H4 (cell line): Measurements from ENCODE around the gene BIN1. TPM values are rescaled to one million over a fixed set of nuclear protein-coding genes. Genes with fewer than 3 reads are reported as not detected.

Source experiments
- DNase-seq: peaks from one replicate; pipeline ENCODE4 v3.0.0-alpha.2; 2015; ENCODE audit warnings: low spot score
- total RNA-seq: library from RNA; depleted of rRNA; stranded (reverse); fragments of >200 nt; shearing (Covaris generic); gene quantifications from 2 replicates; pipeline ENCODE4 v1.2.3, GENCODE V29; 2014

The BIN1 gene
- total RNA-seq, 1 experiment from 2014 or later = 60.0 TPM

DNA sequence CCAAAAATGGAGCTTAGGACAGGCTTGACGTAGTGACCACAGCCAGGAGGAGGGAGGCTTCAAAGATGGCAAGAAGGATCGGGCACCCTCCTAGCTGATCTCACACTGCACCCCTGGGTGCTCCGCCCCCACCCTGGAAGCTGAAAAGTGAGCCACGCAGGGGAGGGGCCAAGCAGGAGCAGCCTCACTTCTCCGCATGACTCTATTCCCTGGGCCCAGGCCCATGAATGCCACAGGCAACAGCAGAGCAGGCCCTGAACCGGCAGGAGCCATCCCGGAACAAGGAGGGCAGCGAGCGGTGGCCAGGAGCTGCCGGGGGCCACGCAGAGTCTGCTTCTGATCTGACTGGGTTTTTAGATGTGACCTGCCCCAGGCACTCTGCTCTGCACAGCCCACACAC is 30.0 kb downstream of the BIN1 start:
- no peak for DNase-seq

DNA sequence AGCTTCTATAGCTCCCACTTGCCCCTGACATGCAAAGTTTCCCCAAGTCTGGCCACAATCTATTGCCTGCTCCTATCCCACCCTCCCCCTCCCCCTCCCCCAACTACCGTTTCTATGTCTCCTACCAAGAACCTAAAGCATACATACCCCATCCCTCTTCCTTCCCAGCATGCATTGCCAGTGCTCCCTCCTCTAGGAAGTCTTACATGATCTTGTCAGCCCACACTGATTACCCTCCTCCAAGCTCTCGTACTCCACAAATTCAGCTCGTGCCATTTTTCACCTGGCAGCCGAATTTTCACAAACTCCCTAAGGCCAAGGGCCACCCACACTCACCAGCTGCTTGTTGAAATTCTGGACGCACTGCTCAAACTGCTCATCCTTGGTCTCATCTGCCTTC is 30.7 kb downstream of the BIN1 start:
- DNase-seq = no peak

DNA sequence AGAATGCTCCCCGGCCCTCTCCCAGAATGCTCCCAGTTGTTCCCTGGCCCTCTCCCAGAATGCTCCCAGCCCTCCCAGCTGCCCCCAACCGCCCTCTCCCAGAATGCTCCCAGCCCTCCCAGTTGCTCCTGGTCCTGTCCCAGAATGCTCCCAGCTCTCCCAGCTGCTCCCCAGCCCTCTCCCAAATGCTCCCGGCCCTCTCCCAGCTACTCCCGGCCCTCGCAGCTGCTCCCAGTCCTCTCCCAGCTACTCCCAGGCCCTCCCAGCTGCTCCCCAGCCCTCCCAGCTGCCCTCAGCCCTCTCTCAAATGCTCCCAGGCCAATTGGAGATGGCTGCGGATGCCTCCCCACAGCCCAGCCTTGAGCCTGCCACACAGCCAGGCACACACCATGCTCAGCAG is 31.1 kb downstream of the BIN1 start:
- DNase-seq = no peak

DNA sequence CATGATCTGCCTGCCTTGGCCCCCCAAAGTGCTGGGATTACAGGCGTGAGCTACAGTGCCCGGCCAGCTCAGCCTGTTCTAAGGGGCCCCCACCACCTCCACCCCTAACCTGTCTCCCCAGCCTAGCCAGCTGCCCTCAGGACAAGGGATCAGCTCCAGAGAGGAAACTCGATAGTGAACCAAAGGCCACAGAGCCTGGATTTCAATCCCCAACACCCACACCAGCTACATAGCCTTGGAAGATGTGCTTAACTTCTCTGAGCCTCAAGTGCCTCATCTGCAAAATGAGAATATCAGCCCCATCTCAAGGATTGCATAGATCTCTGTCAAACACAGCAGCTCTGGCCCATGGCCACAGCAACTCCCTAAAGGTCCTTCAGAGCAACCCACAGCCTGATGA is 32.0 kb downstream of the BIN1 start:
- DNase-seq = no peak

DNA sequence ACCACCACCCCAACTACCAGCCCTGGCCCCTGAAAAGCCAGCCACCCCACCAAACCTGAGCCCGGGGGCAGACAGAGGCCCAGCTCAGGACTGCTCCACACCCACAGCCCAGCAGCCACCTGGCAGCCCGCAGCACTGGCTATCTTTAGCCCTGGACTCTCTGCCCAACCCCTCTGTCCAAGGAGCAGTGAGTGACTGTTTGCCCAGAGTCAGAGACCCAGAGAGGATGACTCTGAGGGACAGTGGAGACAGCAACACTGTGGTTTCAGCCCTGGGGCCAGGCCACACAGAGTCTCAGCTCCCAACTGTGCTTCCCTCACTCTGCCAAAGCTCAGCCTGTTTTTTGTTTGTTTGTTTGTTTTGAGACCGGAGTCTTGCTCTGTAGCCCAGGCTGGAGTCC is 32.6 kb downstream of the BIN1 start:
- no peak for DNase-seq

DNA sequence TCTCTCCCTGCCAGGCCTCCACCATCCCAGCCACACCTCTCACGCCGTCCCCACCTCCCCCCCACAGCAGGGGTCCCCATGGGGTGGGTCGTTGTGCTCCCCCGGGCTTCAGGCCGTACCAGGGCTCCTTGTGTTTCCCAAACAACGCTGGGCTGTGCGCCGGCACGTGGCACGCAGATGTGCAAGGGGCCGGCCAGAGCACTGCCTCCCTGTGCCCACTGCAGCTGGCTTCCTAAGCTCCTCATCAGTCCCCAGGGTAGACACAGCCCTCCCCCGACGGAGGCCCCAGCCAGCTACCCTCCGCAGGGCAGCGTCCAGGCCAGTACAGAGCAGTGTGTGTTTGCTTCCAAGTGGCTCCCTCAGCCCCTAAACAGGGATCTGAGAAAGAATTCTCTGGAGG is 34.0 kb downstream of the BIN1 start:
- DNase-seq = no peak

DNA sequence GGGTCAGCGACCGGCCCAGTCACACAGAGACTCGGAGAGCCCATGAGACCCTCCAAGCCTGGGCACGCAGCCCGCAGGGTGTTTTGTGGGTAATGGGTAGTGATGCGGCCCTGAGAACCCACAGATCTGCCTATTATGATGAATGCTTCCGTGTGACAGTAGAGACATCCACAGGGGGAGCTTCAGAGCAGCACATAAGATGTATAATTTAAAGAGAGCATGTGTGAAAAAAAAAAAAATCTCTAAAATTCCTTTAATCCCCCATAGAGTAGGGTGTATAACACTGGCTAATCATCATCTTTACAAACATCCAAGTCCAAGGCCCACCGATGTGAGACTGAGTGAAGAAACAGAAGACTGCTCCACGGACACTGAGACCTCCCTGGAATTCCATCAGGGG is 34.6 kb downstream of the BIN1 start:
- DNase-seq = no peak

DNA sequence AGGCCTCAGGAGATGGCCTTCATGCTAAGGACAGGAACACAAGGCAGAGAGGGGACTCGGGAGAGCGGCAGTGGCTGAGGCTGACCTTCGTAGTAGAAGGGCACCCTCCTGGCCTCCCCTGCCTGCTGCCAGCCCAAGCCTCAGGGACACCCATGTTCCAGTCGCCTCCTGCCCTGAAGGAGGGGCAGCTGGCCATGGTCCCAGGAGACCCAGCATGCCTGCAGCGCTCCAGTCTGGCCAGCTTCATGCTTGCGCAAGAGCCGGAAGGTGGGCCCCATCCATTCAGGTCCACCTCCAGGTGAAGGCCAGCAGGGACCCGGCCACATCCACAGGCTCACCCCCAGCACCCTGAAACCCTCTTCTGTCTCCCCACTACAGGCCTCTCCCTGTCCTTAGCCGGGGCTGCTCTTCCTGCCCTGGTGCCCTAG is 35.0 kb downstream of the BIN1 start:
- no peak for DNase-seq

DNA sequence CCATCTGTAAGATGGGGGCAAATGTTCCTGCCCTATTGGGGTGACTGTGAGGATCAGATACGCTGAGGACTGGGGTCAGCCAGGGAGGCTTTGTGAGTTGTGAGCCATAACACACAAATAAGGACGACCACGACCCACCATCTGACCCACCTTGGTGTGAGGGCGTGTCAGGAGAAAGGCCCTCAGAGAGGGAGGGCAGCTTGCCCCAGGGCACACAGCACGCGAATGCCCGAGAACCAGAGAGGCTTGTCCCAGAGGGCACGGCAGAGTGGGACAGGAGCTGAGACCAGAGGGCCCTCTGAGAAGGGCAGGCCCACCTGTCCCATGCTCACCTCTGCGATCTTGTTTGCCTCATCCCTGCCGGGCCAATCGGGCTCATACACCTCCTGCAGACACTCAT is 36.7 kb downstream of the BIN1 start:
- DNase-seq = no peak

DNA sequence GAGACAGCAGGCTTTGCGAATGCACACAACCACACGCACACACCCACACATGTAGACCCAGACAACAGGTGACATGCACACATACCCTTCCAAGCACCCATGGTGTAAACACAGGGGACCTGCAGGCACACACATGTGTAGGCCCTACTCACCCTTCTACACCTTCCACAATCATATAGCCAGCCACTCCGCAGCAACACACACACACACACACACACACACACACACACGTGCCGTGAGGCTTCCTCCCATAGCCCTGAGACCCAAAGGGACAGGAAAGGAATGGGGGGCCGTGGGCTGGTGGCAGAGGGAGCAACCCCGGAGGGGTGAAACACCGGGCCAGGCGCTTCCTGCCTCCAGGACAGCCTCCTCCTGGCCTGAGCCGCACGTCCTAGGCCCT is 37.4 kb downstream of the BIN1 start:
- no peak for DNase-seq

DNA sequence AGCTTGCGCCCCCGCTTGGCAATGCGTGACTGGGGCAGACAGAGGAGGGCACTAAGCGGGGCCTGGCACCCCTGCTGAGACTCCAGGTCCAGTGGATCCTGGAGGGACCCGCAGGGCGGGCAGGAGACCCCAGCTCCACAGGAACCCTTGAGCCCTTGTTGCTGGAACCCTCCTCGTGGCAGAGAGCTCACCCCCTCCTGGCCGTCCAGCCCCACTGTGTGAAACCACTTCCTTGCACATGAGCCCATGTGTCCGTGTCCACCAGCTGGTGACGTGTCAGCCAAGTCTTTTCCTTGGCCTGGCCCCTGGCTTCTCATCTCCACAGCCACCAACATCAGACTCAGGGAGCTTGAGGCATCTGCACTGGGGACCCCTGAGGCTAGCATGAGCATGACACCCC is 38.0 kb downstream of the BIN1 start:
- no peak for DNase-seq

DNA sequence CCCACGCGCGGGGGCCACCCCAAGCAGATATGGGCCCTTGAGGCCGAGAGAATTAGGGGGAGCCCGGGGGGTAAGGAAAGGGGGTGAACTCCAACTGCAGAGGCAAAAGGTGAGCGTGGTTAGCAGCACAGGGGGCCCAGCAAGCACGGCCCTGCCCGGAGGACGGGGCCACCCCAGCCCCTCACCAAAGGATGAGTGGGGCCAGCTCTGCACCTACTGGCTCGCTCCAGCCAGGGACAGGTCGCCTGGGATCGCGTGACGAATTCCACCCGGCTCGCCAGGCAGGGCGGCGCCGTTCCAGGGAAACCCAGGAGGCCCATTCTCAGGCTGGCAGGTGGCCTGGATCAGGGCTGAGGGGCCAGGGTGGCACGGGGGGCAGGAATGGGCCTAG is 38.6 kb downstream of the BIN1 start:
- DNase-seq = no peak

DNA sequence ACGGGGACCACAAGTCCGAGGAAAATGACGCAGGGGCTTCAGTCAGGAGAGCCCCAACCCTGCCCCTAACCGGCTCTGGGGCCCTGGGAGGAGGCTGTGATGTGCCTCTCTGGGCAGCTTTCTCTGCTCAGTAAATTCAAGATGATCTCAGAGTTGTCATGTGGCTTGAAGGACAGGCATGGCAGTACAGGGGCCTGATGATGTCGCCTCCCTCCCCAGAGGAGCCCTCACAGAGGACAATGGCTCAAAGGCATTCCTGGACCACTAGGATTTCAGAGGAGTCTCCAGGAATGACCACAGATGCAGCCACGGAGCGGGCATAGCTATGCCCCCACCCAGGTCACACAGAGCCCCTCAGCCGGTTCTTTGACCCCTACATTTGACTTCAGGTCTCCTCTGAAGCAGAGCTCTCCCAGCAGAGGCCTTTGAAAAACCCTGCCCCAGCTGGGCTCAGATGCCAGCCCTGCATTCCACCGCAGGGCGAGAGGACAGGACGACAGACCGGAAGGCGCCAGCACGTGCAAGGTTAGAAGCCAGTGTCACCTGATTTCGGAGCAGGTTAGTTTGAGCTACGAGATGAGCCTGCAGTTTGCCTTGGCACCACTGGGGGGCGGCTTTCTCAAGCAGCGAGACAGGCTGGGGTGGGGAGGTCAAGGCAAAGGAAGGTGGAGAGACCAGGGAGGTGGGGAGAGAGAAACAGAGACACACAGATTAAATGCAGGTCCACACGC is 39.2 kb downstream of the BIN1 start:
- peak; percentile 48 for DNase-seq

DNA sequence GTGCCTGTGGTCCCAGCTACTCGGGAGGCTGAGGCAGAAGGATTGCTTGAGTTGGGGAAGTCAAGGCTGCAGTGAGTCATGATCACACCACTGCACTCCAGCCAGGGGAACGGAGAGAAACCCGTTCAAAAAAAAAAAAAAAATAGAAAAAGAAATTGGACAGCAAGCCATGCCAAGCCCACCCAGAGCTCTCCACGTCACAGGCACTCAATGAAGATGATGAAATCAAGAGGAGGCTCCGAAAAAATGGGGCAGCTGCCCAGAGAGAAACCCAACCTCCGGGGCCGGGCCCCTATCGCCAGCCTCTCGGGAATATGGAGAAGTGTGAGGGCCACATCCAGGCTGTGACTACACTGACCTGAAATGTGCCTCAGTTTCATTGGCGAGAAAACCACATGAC is 40.0 kb downstream of the BIN1 start:
- no peak for DNase-seq

DNA sequence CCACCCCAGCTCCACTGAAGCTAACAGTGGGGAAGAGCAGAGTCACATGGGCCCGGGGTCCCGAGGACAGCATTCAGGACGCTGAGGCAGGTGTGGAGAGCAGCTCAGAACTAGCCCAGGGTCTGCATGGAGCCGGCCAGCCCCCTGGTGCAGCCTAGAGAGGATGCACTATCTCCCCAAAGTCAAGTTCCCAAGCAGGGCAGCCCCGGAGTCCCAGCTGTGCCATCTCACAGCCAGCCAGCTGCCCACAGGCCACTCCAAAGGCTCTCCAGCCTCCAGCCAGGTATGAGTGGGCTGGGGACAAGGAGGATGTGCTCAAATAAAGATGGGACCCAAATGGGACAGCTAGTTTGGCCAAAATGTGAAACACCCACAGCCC is 41.0 kb downstream of the BIN1 start:
- DNase-seq = no peak

DNA sequence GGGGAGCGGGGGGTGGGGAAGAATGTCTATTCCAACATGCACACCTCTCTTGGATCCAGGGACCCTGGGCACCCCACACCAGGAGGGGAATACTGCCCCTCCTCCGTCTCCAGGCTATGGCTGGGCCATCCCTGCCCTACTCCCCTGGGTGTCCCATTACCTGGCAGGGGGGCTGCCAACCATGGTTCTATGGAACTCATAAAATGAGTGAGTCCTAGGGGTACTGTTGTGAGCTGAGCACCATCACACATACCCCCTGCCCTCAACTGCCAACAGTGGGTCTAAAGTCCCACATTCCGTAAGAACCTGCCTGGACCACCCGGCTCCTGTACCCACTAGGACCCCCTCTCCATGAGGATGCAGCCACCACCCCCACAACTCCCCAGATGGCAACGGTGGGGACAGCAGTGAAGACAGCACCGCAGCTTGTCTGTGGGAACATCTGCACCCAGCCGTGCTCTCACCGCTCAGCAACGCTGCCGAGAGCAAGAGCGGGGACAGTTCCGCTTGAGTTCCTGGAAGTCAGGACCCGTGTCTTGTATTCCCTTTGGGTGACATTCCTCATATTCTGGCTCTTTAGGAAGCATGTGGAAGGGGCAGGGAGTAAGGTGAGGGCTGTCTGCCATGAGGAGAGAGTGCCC is 41.5 kb downstream of the BIN1 start:
- DNase-seq = no peak

DNA sequence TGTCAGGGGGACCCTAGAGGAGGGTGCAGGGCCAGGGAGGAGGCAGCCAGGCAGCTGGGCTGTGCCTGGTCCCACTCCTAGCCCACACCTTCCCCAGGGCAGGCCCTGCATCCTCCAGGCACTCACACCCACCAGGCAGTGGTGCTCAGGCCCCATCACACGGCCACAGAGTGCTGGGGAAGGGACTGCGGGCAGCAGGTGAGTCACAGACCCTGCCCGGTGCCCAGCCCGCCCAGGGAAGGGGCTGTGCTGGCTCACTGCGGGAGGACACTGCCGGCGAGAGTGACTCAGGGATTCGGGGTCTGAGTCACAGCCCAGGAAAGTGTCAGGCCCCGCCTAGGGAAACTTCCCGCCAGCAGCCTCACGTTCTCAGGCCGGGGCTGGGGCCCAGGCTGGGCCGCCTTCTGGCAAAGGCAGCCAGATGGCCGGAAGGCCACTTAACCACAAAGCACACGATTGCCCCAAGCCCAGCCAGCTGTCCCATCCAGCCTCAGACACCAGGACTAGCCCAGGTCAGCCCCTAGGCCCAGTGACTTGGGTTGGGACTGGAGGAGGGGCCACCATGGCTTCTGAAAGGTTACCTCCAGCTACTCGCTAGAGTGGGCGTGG is 42.2 kb downstream of the BIN1 start:
- peak; percentile 98 for DNase-seq

DNA sequence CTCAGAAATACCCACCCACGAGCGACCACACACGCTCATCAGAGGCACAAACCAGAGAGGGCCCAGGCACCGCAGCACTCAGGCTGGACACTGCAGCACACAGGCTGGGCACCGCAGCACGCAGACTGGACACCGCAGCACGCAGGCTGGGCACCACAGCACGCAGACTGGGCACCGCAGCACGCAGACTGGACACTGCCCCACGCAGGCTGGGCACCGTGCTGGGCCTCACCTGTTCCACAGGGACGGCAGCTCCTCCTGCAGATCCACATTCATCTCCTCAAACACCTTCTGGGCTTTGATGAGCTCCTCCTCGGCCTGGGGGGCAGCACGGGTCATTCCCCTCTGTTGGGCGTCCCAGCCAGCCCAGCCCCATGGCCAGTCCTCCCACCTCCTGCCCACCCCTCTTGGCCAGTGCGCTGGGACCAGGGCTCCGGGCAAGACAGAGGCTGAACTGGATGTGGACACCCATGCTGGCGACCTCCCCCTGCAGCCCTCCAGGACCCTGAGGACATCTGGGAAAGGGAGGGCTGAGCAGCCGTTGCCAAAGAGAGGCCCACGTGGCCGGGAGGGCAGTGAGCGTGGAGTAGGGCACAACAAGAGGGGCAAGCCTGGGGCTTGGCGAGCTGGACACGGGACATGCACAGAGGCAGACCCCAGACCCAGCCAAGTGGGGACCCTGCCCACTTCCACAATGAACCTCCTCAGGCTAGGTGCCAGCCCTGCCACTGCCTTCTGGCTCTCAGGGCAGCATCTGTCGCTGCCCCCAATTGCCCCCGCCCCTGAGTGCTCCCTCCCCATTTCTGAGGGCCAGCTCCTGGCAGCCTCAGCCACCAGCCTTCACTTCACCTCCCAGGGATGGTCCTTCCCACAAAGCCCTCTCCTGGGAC is 43.0 kb downstream of the BIN1 start:
- no peak for DNase-seq

DNA sequence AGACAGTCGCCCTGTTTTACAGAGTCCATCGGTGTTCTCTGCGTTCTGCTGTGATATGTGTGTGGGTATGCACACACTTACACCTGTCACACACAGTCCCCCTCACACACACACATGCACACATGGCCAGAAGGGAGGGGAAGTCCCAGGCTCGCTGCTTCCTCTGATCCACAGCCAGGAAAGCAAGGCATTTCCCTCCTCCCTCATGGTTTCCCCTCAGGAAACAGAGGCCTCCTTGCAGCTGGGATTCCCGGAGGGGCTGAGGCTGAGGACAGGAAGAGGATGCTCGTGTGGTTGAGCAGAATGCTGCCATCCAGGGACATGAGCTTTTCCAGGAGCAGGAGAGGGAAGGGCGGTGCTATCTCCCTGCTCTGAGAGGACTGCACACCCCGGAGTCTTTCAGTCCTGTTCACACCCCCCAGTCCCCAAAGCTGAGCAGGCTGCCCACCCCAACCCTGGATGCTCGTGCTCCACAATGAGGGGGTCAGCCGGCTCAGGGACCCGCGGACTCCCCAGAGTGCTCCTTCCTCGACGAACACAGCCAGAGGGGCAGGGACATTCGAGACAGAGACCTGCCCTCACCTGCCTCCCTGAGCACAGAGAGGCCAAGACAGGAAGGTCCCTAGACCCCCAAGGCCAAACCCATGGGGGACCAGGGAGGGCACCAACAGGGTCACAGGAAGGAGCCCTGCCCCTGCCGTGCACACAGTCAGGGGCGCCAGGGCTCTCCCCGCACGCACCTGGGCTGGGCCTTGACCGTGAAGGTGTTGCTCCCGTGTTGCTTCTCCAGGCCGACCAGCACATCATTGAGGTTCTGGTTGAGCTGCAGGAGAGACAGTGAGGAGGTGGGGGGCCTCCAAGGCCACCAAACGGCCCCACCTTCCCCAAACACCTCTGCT is 45.3 kb downstream of the BIN1 start:
- no peak for DNase-seq

DNA sequence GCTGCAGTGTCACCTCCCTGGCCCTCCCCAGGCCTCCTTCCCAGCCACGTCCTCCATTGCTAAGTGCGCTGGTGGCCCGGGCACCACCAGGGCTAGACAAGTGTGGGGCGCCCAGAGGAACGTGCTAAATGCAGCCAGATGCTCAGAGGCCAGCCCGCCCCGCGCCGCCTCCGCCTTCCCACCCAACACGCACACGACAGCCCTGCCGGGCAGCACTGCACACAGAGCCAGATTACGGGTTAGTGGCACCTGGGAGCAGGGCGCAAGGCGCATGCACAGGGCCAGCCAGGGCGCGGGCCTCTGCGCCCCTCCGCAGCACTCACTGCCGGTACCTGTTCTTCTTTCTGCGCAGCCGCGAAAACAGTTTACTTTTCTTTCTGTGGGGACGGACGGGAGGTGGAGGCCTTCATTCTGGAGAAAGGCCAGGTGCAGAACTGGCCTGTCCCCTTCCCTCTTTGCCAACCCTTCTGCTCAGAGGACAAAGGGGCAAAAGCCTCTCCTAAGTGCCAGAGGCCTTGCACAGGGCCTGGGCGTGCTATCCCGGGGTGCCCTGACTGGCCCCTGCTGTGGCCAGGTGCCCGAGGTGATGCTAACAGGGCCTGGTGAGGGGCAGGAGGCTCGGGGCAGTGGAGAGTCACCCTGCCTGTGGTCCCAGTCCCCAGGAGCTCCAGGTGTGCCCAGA is 46.5 kb downstream of the BIN1 start:
- no peak for DNase-seq

DNA sequence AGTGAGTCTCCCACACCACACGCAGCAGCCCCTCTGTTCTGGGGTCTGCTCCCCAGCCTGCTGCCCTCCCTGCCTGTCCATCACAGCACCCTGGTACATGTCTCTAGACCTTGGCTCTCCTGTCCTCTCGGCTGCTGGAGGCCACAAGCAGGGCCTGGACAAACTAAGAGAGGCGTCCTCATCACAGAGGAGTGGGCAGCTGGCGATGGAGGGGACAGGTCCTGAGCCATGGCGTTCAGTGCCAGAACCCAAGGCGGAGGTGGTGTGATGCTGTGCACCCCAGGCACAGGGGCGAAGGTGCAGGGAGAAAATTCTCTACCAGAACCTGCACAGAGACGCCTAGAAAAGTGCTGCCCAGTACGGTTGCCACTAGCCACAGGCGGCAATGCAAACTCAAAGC is 47.4 kb downstream of the BIN1 start:
- DNase-seq = no peak
